HepG2 (cell line): ENCODE results near the gene FAM169A. TPM values are rescaled to one million over a fixed set of nuclear protein-coding genes. Genes with fewer than 3 reads are reported as not detected.

Experiments used
- ATAC-seq: fragments of 200-7000 bp; cut with Tn5 transposase; 3 replicates; pipeline ENCODE4 v1.9.1; 2020; ENCODE audit warnings: mild to moderate bottlenecking, moderate library complexity
- BruUV-seq: library from RNA; stranded (reverse); fragments of 400-500 nt; replicated peaks from 2 replicates; lab custom pipeline; 2021; lab: Mats Ljungman, UMichigan
- CTCF ChIA-PET: fragments of 300-600 bp; formaldehyde crosslinking; extraction: SDS; loops from one replicate; lab custom pipeline; 2021; ENCODE audit warnings: low total read pairs, inconsistent platforms, low intra/inter-chr PET ratio; lab: Yijun Ruan, JAX
- POLR2A ChIA-PET: fragments of 350-600 bp; sonication (Branson Sonifier 250); formaldehyde crosslinking; loops from one replicate; lab custom pipeline; 2020; ENCODE audit warnings: antibody characterized with exemption, inconsistent platforms; lab: Yijun Ruan, JAX
- DNase-seq: peaks from one replicate; pipeline ENCODE4 v3.0.0-alpha.2; 2015; ENCODE audit warnings: low spot score
- FAIRE-seq: peaks from 3 replicates; lab custom pipeline; 2011; peaks lifted over from hg19 to GRCh38; lab: Jason Lieb, UNC
- H2AFZ ChIP-seq: one replicate; pipeline ENCODE4 v1.6.1; 2011; ENCODE audit warnings: low read length, inconsistent platforms
- H3K27ac ChIP-seq: fragments of 300-600 bp; 3 replicates; pipeline ENCODE4 v1.8.0; 2011; ENCODE audit warnings: mixed run types, mild to moderate bottlenecking, mixed read lengths, low read length, inconsistent platforms; ENCODE audit not compliant: insufficient read depth; ENCODE audit errors: extremely low read length
- H3K27me3 ChIP-seq, 2 experiments: fragments of 200-600 bp in 1 of 2; 2 replicates in 1 of 2; 3 replicates in 1 of 2; pipeline versions ENCODE4 v1.6.0 to v1.8.0; 2011; ENCODE audit warnings: low read length in 2 of 2, mild to moderate bottlenecking in 2 of 2, moderate library complexity in 2 of 2, inconsistent platforms in 1 of 2; ENCODE audit not compliant: insufficient read depth in 2 of 2, control insufficient read depth in 1 of 2
- H3K36me3 ChIP-seq, 2 experiments: fragments of 200-600 bp in 1 of 2; replicated peaks in 1 of 2; 2 replicates in 1 of 2; 3 replicates in 1 of 2; pipeline versions ENCODE4 v1.5.1 to v1.8.0; 2011; ENCODE audit warnings: low read length in 2 of 2, inconsistent platforms in 1 of 2; ENCODE audit not compliant: insufficient read depth in 2 of 2, control insufficient read depth in 1 of 2
- H3K4me1 ChIP-seq: 2 replicates; pipeline ENCODE4 v1.5.1; 2012; ENCODE audit warnings: low read length, inconsistent platforms; ENCODE audit not compliant: insufficient read depth
- H3K4me2 ChIP-seq: 2 replicates; pipeline ENCODE4 v1.6.0; 2011; ENCODE audit warnings: low read depth, low read length, inconsistent platforms
- H3K4me3 ChIP-seq, 3 experiments: fragments of 200-600 bp in 1 of 3; sonication (generic), shearing (Covaris generic) in 1 of 3; replicated peaks in 1 of 3; 2 replicates each; pipeline ENCODE4 v1.5.1; 2011 to 2016; ENCODE audit warnings: low read length in 3 of 3, inconsistent platforms in 2 of 3, low read depth in 2 of 3, mild to moderate bottlenecking in 2 of 3, control low read depth in 1 of 3, mixed read lengths in 1 of 3; ENCODE audit not compliant: insufficient read depth in 1 of 3
- H3K79me2 ChIP-seq: one replicate; pipeline ENCODE4 v1.6.1; 2011; ENCODE audit warnings: low read length, inconsistent platforms; ENCODE audit not compliant: insufficient read depth
- H3K9ac ChIP-seq: 2 replicates; pipeline ENCODE4 v1.6.0; 2011; ENCODE audit warnings: mild to moderate bottlenecking, low read depth, low read length, inconsistent platforms; ENCODE audit not compliant: insufficient read depth
- H3K9me3 ChIP-seq: 2 replicates; pipeline ENCODE4 v1.5.1; 2012; ENCODE audit warnings: mild to moderate bottlenecking, low read length
- H4K20me1 ChIP-seq: 2 replicates; pipeline ENCODE4 v1.6.0; 2011; ENCODE audit warnings: inconsistent platforms, mild to moderate bottlenecking, low read length, moderate library complexity; ENCODE audit not compliant: insufficient read depth
- BCL6 ChIP-seq: IDR thresholded peaks from 2 replicates; pipeline ENCODE4 v1.6.1; 2016; ENCODE audit warnings: missing genetic modification reagents, missing compliant biosample characterization
- HNRNPK ChIP-seq: fragments of 200-400 bp; formaldehyde crosslinking; IDR thresholded peaks from 2 replicates; pipeline ENCODE4 v1.6.1; 2018; ENCODE audit warnings: low read length, low read depth, moderate library complexity, mild to moderate bottlenecking; ENCODE audit not compliant: poor library complexity, severe bottlenecking
- NCOA5 ChIP-seq: sonication (generic); formaldehyde crosslinking; IDR thresholded peaks from 2 replicates; pipeline ENCODE4 v1.4.0; 2020; ENCODE audit warnings: missing genetic modification reagents
- SAP130 ChIP-seq: IDR thresholded peaks from 2 replicates; pipeline ENCODE4 v1.6.1; 2016; ENCODE audit warnings: low read depth
- TCF12 ChIP-seq, 2 experiments: fragments of 450-650 bp in 1 of 2; sonication (generic) in 1 of 2; formaldehyde crosslinking in 1 of 2; IDR thresholded peaks; 2 replicates each; pipeline versions ENCODE4 v1.6.1 to v1.8.0; 2017 to 2022; ENCODE audit warnings: antibody characterized with exemption in 1 of 2, mild to moderate bottlenecking in 1 of 2, missing genetic modification reagents in 1 of 2, moderate library complexity in 1 of 2
- ZFP62 ChIP-seq: sonication (generic); formaldehyde crosslinking; IDR thresholded peaks from 2 replicates; pipeline ENCODE4 v1.4.0; 2020; ENCODE audit warnings: missing genetic modification reagents
- ZMAT3 ChIP-seq: sonication (generic); formaldehyde crosslinking; conservative IDR thresholded peaks from 2 replicates; pipeline ENCODE4 v1.7.0; 2021; ENCODE audit warnings: missing genetic modification reagents
- ZNF552 ChIP-seq: sonication (generic); formaldehyde crosslinking; IDR thresholded peaks from 2 replicates; pipeline ENCODE4 v1.9.0; 2022; ENCODE audit warnings: missing genetic modification reagents, mild to moderate bottlenecking, borderline replicate concordance
- ZNF572 ChIP-seq: sonication (generic); formaldehyde crosslinking; IDR thresholded peaks from 2 replicates; pipeline ENCODE4 v1.5.1; 2020; ENCODE audit warnings: mild to moderate bottlenecking, missing genetic modification reagents
- ZSCAN31 ChIP-seq: sonication (generic); formaldehyde crosslinking; IDR thresholded peaks from 2 replicates; pipeline ENCODE4 v1.5.0; 2020; ENCODE audit warnings: low read depth, mild to moderate bottlenecking, missing genetic modification reagents
- WGBS: methylation state at CpG from one replicate; pipeline ENCODE4 v1.1.6; 2017; ENCODE audit warnings: low lambda C conversion rate; 5-methylcytosine and 5-hydroxymethylcytosine counted together
- in situ Hi-C: cut with HindIII; loops from 2 replicates; pipeline ENCODE4 v1.10.0; 2017; ENCODE audit warnings: low pct_unique_long_range_greater_than_20kb; ENCODE audit not compliant: extremely low pct_ligation_motif_present
- intact Hi-C: fragments of 100-400 bp; cut with micrococcal nuclease; formaldehyde crosslinking; loops from one replicate; pipeline ENCODE4 v1.10.0; 2022; ENCODE audit not compliant: unreplicated experiment
- polyA plus RNA-seq, 8 experiments: library from polyadenylated mRNA; depleted of rRNA in 3 of 8; stranded (reverse) in 7 of 8; unstranded in 1 of 8; fragments of >200 nt; fragmentation: Illumina TruSeq in 4 of 8; extraction: Trizol in 4 of 8; gene quantifications; 2 replicates each; pipeline versions ENCODE4 v1.2.1 to v1.2.3, GENCODE V29; 2011 to 2016; ENCODE audit warnings: low read depth in 4 of 8, missing spikeins in 1 of 8, mixed read lengths in 1 of 8; ENCODE audit not compliant: insufficient read depth in 1 of 8
- total RNA-seq, 5 experiments: library from RNA; depleted of rRNA; stranded (reverse); fragments of >200 nt; fragmentation: Illumina TruSeq; extraction: Trizol; gene quantifications; 2 replicates each; pipeline ENCODE4 v1.2.3, GENCODE V29; 2016; ENCODE audit warnings: low read depth in 1 of 5
- TF ChIP-seq, protein P1 (sequence below): sonication (generic); formaldehyde crosslinking; IDR thresholded peaks from 2 replicates; pipeline ENCODE4 v1.4.0; 2020; ENCODE audit warnings: missing genetic modification reagents, borderline replicate concordance
- TF ChIP-seq, protein P2 (sequence below): sonication (generic); formaldehyde crosslinking; IDR thresholded peaks from 2 replicates; pipeline ENCODE4 v1.4.0; 2020; ENCODE audit warnings: missing genetic modification reagents
- TF ChIP-seq, protein P3 (sequence below): sonication (generic); formaldehyde crosslinking; IDR thresholded peaks from 2 replicates; pipeline ENCODE4 v1.4.0; 2020; ENCODE audit warnings: missing genetic modification reagents

Gene FAM169A
- total and polyA plus RNA-seq, 2 of the 13 experiments (the other 11 are each of a cell fraction or from before 2014, with no cell fraction given): 21.1 to 110 TPM

DNA sequence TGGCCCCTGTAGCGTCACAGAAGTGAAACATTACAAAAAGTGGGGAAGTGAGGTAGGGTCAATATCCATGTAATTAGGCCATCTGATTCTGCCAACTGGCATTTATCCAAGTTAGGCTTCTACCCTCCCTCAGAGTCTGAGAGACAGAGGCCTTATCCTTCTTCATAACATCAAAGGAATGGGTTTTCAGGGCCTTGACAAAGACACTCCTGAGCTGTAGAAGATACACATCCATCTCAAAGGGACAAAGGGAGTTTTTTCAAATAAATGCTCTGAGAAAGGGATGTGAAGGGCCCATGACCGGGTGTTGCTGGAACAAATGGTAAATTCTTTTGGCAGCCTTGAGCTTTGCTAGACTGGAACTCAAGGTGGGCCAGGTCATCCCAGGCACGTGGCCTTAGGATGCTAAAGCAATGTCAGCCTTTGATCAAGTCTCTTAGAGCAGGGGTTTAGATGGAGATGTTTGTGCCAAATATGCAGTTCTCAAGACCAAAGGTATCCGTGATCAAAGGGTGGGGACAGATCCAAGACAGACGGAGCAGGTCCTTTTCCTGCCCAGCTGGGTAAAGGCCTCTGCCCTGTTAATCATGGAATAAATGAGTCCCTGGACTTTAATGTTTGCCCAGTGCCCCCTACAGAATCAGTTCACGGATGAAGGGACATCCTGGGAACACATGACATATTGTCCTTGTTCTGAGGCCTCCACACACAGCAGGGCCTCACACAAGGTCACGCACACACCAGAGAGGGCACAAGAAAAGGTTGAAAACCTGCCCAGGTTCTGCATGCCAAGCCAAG, 10.0 kb upstream of the FAM169A start:
- in situ Hi-C loops: no loop called here
- ATAC-seq: peak; percentile 79
- H3K27ac ChIP-seq: peak overlapping the region; percentile 96
- H4K20me1 ChIP-seq: no peaks in the 10 kb centered on the region
- H3K4me1 ChIP-seq: peaks cover 75% of the 10 kb centered on the region
- H3K4me3 ChIP-seq: peak overlapping the region in 1 of 3 experiments; percentile 20; a peak in 1 of 6 replicates
- BruUV-seq: TSS peak; percentile 88
- no peaks in the 10 kb centered on the region for H3K79me2 ChIP-seq
- DNase-seq: peak; percentile 95
- intact Hi-C loops: loop anchor here (1.0 to 2.0 kb wide), 2 partner anchors 9 to 41 kb away; no protein-coding TSS in a partner anchor
- H2AFZ ChIP-seq: no peak overlapping the region
- no peak for FAIRE-seq
- POLR2A ChIA-PET: interaction anchor here (0.8 to 3.4 kb wide), 4 partner anchors 10 to 109 kb away, joined by 3 to 79 read pairs (median 4); partner anchors contain the start of genes FAM169A, GFM2 and NSA2
- H3K9ac ChIP-seq: peak overlapping the region; percentile 61
- peak overlapping the region; percentile 70 for H3K4me2 ChIP-seq
- no peaks in the 10 kb centered on the region for H3K27me3 ChIP-seq
- H3K9me3 ChIP-seq: peaks cover 10% of the 10 kb centered on the region; the same call in 1 of the 2 replicates
- H3K36me3 ChIP-seq: no peaks in the 10 kb centered on the region
- WGBS: 10% methylated on average over 7 of the region's 7 CpGs
- CTCF ChIA-PET: no interaction called here
- TF ChIP-seq ZFP62 (CRISPR knock-in tag) (no peak), TCF12 (IDR thresholded peaks at IDR 0.05) (no peak), TCF12 (CRISPR knock-in tag; IDR thresholded peaks at IDR 0.05) (peak; percentile 96), ZSCAN31 (peak; percentile 55; the same call in 1 of the 2 replicates), ZNF572 (CRISPR knock-in tag) (no peak), BCL6 (CRISPR knock-in tag) (peak; percentile 62; the same call in 1 of the 2 replicates), ZNF552 (CRISPR knock-in tag) (no peak; the same call in 1 of the 2 replicates), HNRNPK (no peak), NCOA5 (CRISPR knock-in tag) (no peak), SAP130 (CRISPR knock-in tag) (peak; percentile 56), ZMAT3 (no peak)
- TF ChIP-seq, protein P1, sequence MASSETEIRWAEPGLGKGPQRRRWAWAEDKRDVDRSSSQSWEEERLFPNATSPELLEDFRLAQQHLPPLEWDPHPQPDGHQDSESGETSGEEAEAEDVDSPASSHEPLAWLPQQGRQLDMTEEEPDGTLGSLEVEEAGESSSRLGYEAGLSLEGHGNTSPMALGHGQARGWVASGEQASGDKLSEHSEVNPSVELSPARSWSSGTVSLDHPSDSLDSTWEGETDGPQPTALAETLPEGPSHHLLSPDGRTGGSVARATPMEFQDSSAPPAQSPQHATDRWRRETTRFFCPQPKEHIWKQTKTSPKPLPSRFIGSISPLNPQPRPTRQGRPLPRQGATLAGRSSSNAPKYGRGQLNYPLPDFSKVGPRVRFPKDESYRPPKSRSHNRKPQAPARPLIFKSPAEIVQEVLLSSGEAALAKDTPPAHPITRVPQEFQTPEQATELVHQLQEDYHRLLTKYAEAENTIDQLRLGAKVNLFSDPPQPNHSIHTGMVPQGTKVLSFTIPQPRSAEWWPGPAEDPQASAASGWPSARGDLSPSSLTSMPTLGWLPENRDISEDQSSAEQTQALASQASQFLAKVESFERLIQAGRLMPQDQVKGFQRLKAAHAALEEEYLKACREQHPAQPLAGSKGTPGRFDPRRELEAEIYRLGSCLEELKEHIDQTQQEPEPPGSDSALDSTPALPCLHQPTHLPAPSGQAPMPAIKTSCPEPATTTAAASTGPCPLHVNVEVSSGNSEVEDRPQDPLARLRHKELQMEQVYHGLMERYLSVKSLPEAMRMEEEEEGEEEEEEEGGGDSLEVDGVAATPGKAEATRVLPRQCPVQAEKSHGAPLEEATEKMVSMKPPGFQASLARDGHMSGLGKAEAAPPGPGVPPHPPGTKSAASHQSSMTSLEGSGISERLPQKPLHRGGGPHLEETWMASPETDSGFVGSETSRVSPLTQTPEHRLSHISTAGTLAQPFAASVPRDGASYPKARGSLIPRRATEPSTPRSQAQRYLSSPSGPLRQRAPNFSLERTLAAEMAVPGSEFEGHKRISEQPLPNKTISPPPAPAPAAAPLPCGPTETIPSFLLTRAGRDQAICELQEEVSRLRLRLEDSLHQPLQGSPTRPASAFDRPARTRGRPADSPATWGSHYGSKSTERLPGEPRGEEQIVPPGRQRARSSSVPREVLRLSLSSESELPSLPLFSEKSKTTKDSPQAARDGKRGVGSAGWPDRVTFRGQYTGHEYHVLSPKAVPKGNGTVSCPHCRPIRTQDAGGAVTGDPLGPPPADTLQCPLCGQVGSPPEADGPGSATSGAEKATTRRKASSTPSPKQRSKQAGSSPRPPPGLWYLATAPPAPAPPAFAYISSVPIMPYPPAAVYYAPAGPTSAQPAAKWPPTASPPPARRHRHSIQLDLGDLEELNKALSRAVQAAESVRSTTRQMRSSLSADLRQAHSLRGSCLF (CRISPR knock-in tag): no peak
- TF ChIP-seq, protein P2, sequence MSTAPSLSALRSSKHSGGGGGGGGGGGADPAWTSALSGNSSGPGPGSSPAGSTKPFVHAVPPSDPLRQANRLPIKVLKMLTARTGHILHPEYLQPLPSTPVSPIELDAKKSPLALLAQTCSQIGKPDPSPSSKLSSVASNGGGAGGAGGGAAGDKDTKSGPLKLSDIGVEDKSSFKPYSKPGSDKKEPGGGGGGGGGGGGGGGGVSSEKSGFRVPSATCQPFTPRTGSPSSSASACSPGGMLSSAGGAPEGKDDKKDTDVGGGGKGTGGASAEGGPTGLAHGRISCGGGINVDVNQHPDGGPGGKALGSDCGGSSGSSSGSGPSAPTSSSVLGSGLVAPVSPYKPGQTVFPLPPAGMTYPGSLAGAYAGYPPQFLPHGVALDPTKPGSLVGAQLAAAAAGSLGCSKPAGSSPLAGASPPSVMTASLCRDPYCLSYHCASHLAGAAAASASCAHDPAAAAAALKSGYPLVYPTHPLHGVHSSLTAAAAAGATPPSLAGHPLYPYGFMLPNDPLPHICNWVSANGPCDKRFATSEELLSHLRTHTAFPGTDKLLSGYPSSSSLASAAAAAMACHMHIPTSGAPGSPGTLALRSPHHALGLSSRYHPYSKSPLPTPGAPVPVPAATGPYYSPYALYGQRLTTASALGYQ (CRISPR knock-in tag): peak; percentile 94
- TF ChIP-seq, protein P3, sequence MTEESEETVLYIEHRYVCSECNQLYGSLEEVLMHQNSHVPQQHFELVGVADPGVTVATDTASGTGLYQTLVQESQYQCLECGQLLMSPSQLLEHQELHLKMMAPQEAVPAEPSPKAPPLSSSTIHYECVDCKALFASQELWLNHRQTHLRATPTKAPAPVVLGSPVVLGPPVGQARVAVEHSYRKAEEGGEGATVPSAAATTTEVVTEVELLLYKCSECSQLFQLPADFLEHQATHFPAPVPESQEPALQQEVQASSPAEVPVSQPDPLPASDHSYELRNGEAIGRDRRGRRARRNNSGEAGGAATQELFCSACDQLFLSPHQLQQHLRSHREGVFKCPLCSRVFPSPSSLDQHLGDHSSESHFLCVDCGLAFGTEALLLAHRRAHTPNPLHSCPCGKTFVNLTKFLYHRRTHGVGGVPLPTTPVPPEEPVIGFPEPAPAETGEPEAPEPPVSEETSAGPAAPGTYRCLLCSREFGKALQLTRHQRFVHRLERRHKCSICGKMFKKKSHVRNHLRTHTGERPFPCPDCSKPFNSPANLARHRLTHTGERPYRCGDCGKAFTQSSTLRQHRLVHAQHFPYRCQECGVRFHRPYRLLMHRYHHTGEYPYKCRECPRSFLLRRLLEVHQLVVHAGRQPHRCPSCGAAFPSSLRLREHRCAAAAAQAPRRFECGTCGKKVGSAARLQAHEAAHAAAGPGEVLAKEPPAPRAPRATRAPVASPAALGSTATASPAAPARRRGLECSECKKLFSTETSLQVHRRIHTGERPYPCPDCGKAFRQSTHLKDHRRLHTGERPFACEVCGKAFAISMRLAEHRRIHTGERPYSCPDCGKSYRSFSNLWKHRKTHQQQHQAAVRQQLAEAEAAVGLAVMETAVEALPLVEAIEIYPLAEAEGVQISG (CRISPR knock-in tag): peak; percentile 67; the same call in 1 of the 2 replicates
